GM12891 (cell line): ENCODE data around the gene CDH18.

Experiments
- PAX5 ChIP-seq: IDR thresholded peaks from 2 replicates; pipeline ENCODE4 v1.6.1; 2011; ENCODE audit warnings: low read length, moderate library complexity, mild to moderate bottlenecking; ENCODE audit not compliant: insufficient read depth, severe bottlenecking
- POLR2A ChIP-seq: IDR thresholded peaks from 2 replicates; pipeline ENCODE4 v1.6.1; 2011; ENCODE audit warnings: low read depth, low read length, control low read depth
- POLR2AphosphoS5 ChIP-seq: IDR thresholded peaks from 2 replicates; pipeline ENCODE4 v1.6.1; 2011; ENCODE audit warnings: low read depth, low read length, control low read depth
- POU2F2 ChIP-seq: IDR thresholded peaks from 2 replicates; pipeline ENCODE4 v1.6.1; 2011; ENCODE audit warnings: low read depth, mild to moderate bottlenecking, control low read depth, low read length, moderate library complexity
- SPI1 ChIP-seq: IDR thresholded peaks from 2 replicates; pipeline ENCODE4 v1.6.1; 2011; ENCODE audit warnings: low read depth, low read length, control low read depth
- TAF1 ChIP-seq: IDR thresholded peaks from 2 replicates; pipeline ENCODE4 v1.6.1; 2011; ENCODE audit warnings: low read depth, low read length, control low read depth

GRCh38 chr5:19859020-19859419, 129.0 kb downstream of the CDH18 start:
- no peak for TF ChIP-seq TAF1
- TF ChIP-seq POLR2AphosphoS5 = no peak
- no peak for TF ChIP-seq POLR2A
- TF ChIP-seq SPI1 = no peak
- TF ChIP-seq POU2F2 = no peak
- TF ChIP-seq PAX5 = no peak
